ENCODE measurements around the gene C11orf98. TPM values are rescaled to one million over a fixed set of nuclear protein-coding genes. Genes with fewer than 3 reads are reported as not detected.

The C11orf98 gene
- total RNA-seq, 2 experiments from 2014 or later = 86.0 to 93.9 TPM

- ChIA-PET CTCF (interaction anchor here (1.1 to 1.4 kb wide), 3 partner anchors 17 to 24 kb away, joined by 3 to 6 read pairs (median 5); partner anchors contain the start of genes C11orf98 and CSKMT), POLR2A (no interaction called here)
- Mint-ChIP-seq H3K27ac (peak overlapping the region; percentile 25), H3K4me1 (peaks cover 41% of the 10 kb centered on the region), H3K36me3 (ENCODE audit: low read depth) (peaks cover 30% of the 10 kb centered on the region), H3K9me3 (no peaks in the 10 kb centered on the region), H3K4me3 (no peak overlapping the region), H3K27me3 (no peaks in the 10 kb centered on the region)
- no peak for DNase-seq
Measured at GRCh38 chr11:62647609-62648005, 17.4 kb downstream of the C11orf98 start.

- H3K4me1 Mint-ChIP-seq = peaks cover 41% of the 10 kb centered on the region
- H3K27me3 Mint-ChIP-seq = no peaks in the 10 kb centered on the region
- H3K36me3 Mint-ChIP-seq (ENCODE audit: low read depth) = peaks cover 30% of the 10 kb centered on the region
- peak overlapping the region; percentile 97 for H3K4me3 Mint-ChIP-seq
- H3K27ac Mint-ChIP-seq = peak overlapping the region; percentile 95
- no peaks in the 10 kb centered on the region for H3K9me3 Mint-ChIP-seq
- DNase-seq = no peak
- POLR2A ChIA-PET = interaction anchor here (0.6 to 1.5 kb wide), 4 partner anchors 18 to 194 kb away, joined by 3 to 7 read pairs (median 4); partner anchors contain the start of genes C11orf98, CSKMT and HNRNPUL2
- CTCF ChIA-PET = interaction anchor here (1.1 to 1.4 kb wide), 4 partner anchors 18 to 139 kb away, joined by 3 to 6 read pairs (median 4); partner anchors contain the start of genes C11orf98, CSKMT and MTA2
Measured at GRCh38 chr11:62646825-62647608, 18.0 kb downstream of the C11orf98 start.

- peak within 1 kb of the TSS; percentile 97 for H3K4me3 Mint-ChIP-seq
- ChIA-PET CTCF (interaction anchor here (0.6 to 1.4 kb wide), 3 partner anchors 8 to 140 kb away, joined by 3 to 4 read pairs (median 3); partner anchors contain the start of gene MTA2), POLR2A (interaction anchor here (0.6 to 1.5 kb wide), 6 partner anchors 19 to 195 kb away, joined by 3 to 7 read pairs (median 3); partner anchors contain the start of genes C11orf98, CSKMT and HNRNPUL2)
- DNase-seq = peak; percentile 100
- H3K4me1 Mint-ChIP-seq = peaks cover 42% of the 10 kb centered on the region
- no peaks in the 10 kb centered on the region for H3K27me3 Mint-ChIP-seq
- H3K9me3 Mint-ChIP-seq = no peaks in the 10 kb centered on the region
- peaks cover 30% of the 10 kb centered on the region for H3K36me3 Mint-ChIP-seq (ENCODE audit: low read depth)
- peak within 1 kb of the TSS; percentile 95 for H3K27ac Mint-ChIP-seq
Measured at GRCh38 chr11:62645946-62646824, 18.8 kb downstream of the C11orf98 start, which contains the start of gene GANAB. TSS of gene GANAB (minus strand) at chr11:62646613. CDS start at chr11:62646599, 14 bp downstream.

GRCh38 chr11:62645671-62645945 is 19.4 kb downstream of the C11orf98 start:
- Mint-ChIP-seq H3K4me1 (peaks cover 45% of the 10 kb centered on the region), H3K9me3 (no peaks in the 10 kb centered on the region), H3K27me3 (no peaks in the 10 kb centered on the region), H3K4me3 (peak overlapping the region; percentile 97), H3K36me3 (ENCODE audit: low read depth) (peaks cover 32% of the 10 kb centered on the region), H3K27ac (peak overlapping the region; percentile 95)
- ChIA-PET POLR2A (interaction anchor here (0.6 kb wide), 1 partner anchor 83 kb away, joined by 3 read pairs; no protein-coding TSS in a partner anchor), CTCF (interaction anchor here (0.6 to 1.4 kb wide), 3 partner anchors 8 to 141 kb away, joined by 3 to 4 read pairs (median 3); no protein-coding TSS in a partner anchor)
- no peak for DNase-seq

GRCh38 chr11:62644220-62644619 is 20.8 kb downstream of the C11orf98 start:
- no peaks in the 10 kb centered on the region for H3K27me3 Mint-ChIP-seq
- peaks cover 50% of the 10 kb centered on the region for H3K4me1 Mint-ChIP-seq
- CTCF ChIA-PET = interaction anchor here (0.6 to 1.5 kb wide), 5 partner anchors 10 to 220 kb away, joined by 3 to 7 read pairs (median 4); partner anchors contain the start of genes C11orf98 and CSKMT
- H3K4me3 Mint-ChIP-seq = peak overlapping the region; percentile 32
- H3K9me3 Mint-ChIP-seq = peaks cover 2% of the 10 kb centered on the region
- H3K36me3 Mint-ChIP-seq (ENCODE audit: low read depth) = peaks cover 34% of the 10 kb centered on the region
- POLR2A ChIA-PET = no interaction called here
- no peak for DNase-seq
- no peak overlapping the region for H3K27ac Mint-ChIP-seq

GRCh38 chr11:62632492-62632891 is 32.5 kb downstream of the C11orf98 start:
- H3K27me3 Mint-ChIP-seq = no peaks in the 10 kb centered on the region
- peaks cover 22% of the 10 kb centered on the region for H3K4me1 Mint-ChIP-seq
- H3K4me3 Mint-ChIP-seq = no peak overlapping the region
- peak overlapping the region; percentile 69 for H3K27ac Mint-ChIP-seq
- H3K36me3 Mint-ChIP-seq (ENCODE audit: low read depth) = peaks cover 64% of the 10 kb centered on the region
- H3K9me3 Mint-ChIP-seq = no peaks in the 10 kb centered on the region
- POLR2A ChIA-PET = interaction anchor here (0.5 to 0.6 kb wide), 2 partner anchors 8 to 63 kb away, joined by 3 read pairs; no protein-coding TSS in a partner anchor
- DNase-seq = no peak
- CTCF ChIA-PET = interaction anchor here (2.7 kb wide), 1 partner anchor 10 kb away, joined by 12 read pairs; the partner anchor contains the start of gene B3GAT3

- Mint-ChIP-seq H3K4me1 (peaks cover 2% of the 10 kb centered on the region), H3K4me3 (no peak overlapping the region), H3K9me3 (no peaks in the 10 kb centered on the region), H3K27ac (peak overlapping the region; percentile 27), H3K36me3 (ENCODE audit: low read depth) (peaks cover 58% of the 10 kb centered on the region), H3K27me3 (no peaks in the 10 kb centered on the region)
- DNase-seq = no peak
- ChIA-PET POLR2A (no interaction called here), CTCF (interaction anchor here (0.8 to 2.6 kb wide), 3 partner anchors 12 to 53 kb away, joined by 3 to 14 read pairs (median 4); no protein-coding TSS in a partner anchor)
Measured at GRCh38 chr11:62627713-62628112, 37.3 kb downstream of the C11orf98 start.

GRCh38 chr11:62622476-62623089 is 42.4 kb downstream of the C11orf98 start:
- H3K27me3 Mint-ChIP-seq = no peaks in the 10 kb centered on the region
- H3K27ac Mint-ChIP-seq = peak overlapping the region; percentile 96
- CTCF ChIA-PET = interaction anchor here (1.0 to 4.7 kb wide), 12 partner anchors 9 to 198 kb away, joined by 3 to 40 read pairs (median 5); partner anchors contain the start of genes ROM1 and ZBTB3
- DNase-seq = no peak
- POLR2A ChIA-PET = interaction anchor here (0.6 to 1.7 kb wide), 2 partner anchors 30 to 31 kb away, joined by 3 to 9 read pairs; partner anchors contain the start of gene TUT1
- peaks cover 26% of the 10 kb centered on the region for H3K4me1 Mint-ChIP-seq
- peak overlapping the region; percentile 85 for H3K4me3 Mint-ChIP-seq
- no peaks in the 10 kb centered on the region for H3K9me3 Mint-ChIP-seq
- peaks cover 41% of the 10 kb centered on the region for H3K36me3 Mint-ChIP-seq (ENCODE audit: low read depth)

- POLR2A ChIA-PET = interaction anchor here (0.6 to 1.7 kb wide), 3 partner anchors 29 to 43 kb away, joined by 3 to 9 read pairs (median 4); partner anchors contain the start of genes C11orf98, CSKMT and TUT1
Measured at GRCh38 chr11:62621567-62622470, 43.2 kb downstream of the C11orf98 start, which contains the start of gene B3GAT3. TSS of gene B3GAT3 (minus strand) at chr11:62621986. CDS start at chr11:62621947, 39 bp downstream.

GRCh38 chr11:62621027-62621566 is 43.9 kb downstream of the C11orf98 start:
- H3K9me3 Mint-ChIP-seq = no peaks in the 10 kb centered on the region
- no peaks in the 10 kb centered on the region for H3K27me3 Mint-ChIP-seq
- peaks cover 32% of the 10 kb centered on the region for H3K4me1 Mint-ChIP-seq
- DNase-seq = no peak
- H3K36me3 Mint-ChIP-seq (ENCODE audit: low read depth) = peaks cover 36% of the 10 kb centered on the region
- ChIA-PET POLR2A (interaction anchor here (0.7 to 1.7 kb wide), 2 partner anchors 30 to 44 kb away, joined by 4 to 9 read pairs; partner anchors contain the start of genes C11orf98, CSKMT and TUT1), CTCF (interaction anchor here (0.6 to 4.7 kb wide), 10 partner anchors 8 to 196 kb away, joined by 3 to 40 read pairs (median 4); partner anchors contain the start of genes EML3, LBHD1 and ROM1)
- H3K4me3 Mint-ChIP-seq = peak overlapping the region; percentile 85
- peak overlapping the region; percentile 98 for H3K27ac Mint-ChIP-seq

More at GRCh38 chr11:62621567-62622470, 43.2 kb downstream of the C11orf98 start, which contains the start of gene B3GAT3:
- CTCF ChIA-PET = interaction anchor here (1.0 to 4.7 kb wide), 14 partner anchors 8 to 164 kb away, joined by 3 to 40 read pairs (median 4); partner anchors contain the start of genes EML3, LBHD1, ROM1 and ZBTB3
- Mint-ChIP-seq H3K27me3 (no peaks in the 10 kb centered on the region), H3K9me3 (no peaks in the 10 kb centered on the region), H3K36me3 (ENCODE audit: low read depth) (peaks cover 36% of the 10 kb centered on the region), H3K4me3 (peak within 1 kb of the TSS; percentile 85), H3K4me1 (peaks cover 27% of the 10 kb centered on the region), H3K27ac (peak within 1 kb of the TSS; percentile 98)
- DNase-seq = peak; percentile 98
